Measurements from ENCODE around the gene PADI2.

GRCh38 chr1:17140279-17140678 is 21.0 kb upstream of the PADI2 start:
- no peak for TF ChIP-seq CTCF (IDR thresholded peaks at IDR 0.05)
- TF ChIP-seq POLR2A (IDR thresholded peaks at IDR 0.05) = no peak
